Measurements from ENCODE around the gene ATP1A3. TPM values are rescaled to one million over a fixed set of nuclear protein-coding genes. Genes with fewer than 3 reads are reported as not detected.

Gene ATP1A3
- total RNA-seq, 4 donors from 2014 or later: not detected

DNA sequence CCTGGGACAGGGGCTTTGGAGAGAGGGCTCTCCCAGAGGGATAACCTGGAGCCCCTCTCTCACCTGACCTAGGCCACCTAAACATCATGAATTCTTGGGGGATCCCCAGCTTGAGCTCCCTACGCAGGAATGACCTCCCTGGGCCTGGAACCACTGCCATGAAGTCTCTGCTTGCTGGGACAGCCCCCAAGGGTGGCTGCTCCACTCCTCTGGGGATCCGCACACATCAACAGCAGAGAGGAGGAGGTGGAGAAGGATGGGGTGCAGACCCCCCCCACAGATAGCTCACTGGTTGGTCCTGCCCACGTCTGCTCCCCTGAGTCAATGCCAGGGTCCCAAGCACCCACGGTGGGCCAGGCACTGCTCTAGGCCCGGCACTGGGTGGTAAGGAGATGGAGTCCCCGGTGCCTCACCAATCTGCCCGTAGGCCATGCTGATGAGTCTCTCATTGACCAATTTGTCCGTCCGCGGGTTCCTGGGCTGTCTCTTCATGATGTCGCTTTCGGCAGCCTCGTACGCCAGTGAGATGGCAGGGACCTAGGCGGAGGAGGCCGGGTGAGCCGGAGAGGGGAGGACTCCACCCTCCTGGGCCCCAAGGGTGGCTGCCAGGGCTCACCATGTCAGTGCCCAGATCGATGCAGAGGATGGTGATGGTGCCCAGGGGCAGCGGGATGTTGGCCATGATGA lies 24.1 kb downstream of the ATP1A3 start:
- TF ChIP-seq CTCF (IDR thresholded peaks at IDR 0.05; ENCODE audit: low read depth): no peak

- no peak for TF ChIP-seq CTCF (IDR thresholded peaks at IDR 0.05; ENCODE audit: low read depth)
Measured at GRCh38 chr19:41968751-41969595, 25.1 kb downstream of the ATP1A3 start.

DNA sequence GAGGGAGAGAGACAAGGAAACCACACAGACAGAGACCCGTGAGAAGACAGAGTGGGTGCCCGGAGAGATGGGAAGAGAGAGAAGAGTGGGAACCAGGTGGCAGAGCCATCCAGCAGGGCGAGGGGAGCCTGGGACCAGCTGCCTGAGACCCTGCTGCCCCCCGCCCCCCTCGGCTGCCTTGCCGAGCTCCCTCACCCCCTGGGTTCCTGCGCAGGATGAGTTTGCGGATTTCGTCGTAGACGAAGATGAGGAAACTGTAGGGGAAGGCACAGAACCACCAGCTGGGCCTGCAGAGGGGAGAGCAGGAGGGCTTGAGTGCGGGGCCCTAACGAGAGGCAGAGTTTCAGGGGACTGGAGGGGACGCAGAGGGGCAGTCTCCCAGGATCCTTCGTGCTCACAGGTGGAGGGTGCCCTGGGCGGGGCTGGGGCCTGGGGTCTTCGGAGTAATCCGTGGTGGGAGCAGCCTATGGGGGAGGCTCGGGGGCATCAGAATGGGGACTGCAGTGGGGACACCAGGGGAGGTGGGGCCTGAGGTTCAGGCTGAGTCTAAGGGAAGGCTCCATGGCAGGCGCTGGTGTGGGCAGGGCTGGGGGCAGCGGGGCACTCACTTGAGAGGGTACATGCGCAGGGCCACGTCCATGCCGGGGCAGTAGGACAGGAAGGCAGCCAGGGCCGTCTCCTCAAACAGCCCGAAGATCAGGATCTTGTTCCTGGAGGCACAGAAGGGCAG lies 26.8 kb downstream of the ATP1A3 start:
- no peak for TF ChIP-seq CTCF (IDR thresholded peaks at IDR 0.05; ENCODE audit: low read depth)

GRCh38 chr19:41965106-41965505 lies 28.9 kb downstream of the ATP1A3 start:
- no peak for TF ChIP-seq CTCF (IDR thresholded peaks at IDR 0.05; ENCODE audit: low read depth)

GRCh38 chr19:41960973-41961372 lies 33.1 kb downstream of the ATP1A3 start:
- TF ChIP-seq CTCF (IDR thresholded peaks at IDR 0.05; ENCODE audit: low read depth): no peak

DNA sequence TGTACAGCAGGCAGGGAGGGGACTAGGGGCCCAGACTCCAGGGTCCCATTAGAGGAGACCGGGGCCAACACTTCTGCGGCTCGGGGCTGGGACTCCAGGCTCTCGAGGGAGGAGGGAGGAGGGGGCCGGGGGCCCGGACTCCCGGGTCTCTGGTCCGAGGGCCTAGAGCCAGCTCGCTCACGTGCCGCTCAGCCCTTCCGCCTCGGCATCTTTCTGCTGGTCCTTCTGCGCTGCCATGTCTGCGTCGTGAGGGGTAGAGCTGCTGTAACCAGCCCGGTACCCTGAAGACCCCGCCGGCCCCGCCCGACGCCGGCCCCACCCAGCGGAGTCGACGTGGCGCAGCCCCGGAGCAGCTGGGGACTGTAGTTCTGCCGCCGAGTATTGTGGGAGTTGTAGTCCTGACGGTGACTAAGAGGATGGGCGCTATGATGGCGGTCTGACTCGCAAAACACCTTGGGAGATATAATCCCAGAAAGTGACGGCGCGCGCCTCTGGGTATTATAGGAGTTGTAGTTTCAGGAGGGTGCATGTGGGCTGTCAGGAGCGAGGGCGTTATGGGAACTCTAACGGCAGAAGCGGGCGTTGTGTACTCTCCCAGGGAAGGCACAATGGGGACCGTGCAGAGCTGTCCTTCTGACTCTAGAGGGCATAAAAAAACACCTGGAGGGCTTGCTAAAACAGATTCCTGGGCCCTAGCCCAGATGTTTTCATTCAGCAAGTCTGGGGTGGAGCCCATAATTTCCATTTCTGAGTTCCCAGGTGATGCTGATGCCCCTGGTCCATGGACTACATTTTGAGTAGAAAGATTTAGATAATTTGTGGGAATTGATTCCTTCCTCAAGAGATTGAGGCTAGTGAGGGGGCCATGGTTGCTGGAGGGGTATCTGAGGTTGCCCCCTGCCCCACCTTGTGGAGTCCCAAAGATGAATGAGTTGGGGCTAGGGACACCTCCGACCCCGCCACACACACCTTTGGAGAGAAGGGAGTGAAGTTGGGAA lies 34.7 kb downstream of the ATP1A3 start, which contains the start of gene RABAC1:
Gene RABAC1, minus strand, starts transcription at position 266 of the 998 bp plus-strand sequence. Its CDS starts 29 bp downstream, at position 237.
- no peak for TF ChIP-seq CTCF (IDR thresholded peaks at IDR 0.05; ENCODE audit: low read depth)
